HG03432 (cell line): ENCODE results near the gene ORM1.
"Not testable (repeated sequence)": the region's sequence is repeated elsewhere in the genome, so short reads cannot be mapped to it uniquely, and the experiment has no call there.

Source experiments
- ATAC-seq: cut with Tn5 transposase; IDR thresholded peaks from one replicate; pipeline ENCODE4 v1.9.1; 2021; ENCODE audit warnings: mild to moderate bottlenecking, moderate library complexity; ENCODE audit not compliant: unreplicated experiment

The ORM1 gene

DNA sequence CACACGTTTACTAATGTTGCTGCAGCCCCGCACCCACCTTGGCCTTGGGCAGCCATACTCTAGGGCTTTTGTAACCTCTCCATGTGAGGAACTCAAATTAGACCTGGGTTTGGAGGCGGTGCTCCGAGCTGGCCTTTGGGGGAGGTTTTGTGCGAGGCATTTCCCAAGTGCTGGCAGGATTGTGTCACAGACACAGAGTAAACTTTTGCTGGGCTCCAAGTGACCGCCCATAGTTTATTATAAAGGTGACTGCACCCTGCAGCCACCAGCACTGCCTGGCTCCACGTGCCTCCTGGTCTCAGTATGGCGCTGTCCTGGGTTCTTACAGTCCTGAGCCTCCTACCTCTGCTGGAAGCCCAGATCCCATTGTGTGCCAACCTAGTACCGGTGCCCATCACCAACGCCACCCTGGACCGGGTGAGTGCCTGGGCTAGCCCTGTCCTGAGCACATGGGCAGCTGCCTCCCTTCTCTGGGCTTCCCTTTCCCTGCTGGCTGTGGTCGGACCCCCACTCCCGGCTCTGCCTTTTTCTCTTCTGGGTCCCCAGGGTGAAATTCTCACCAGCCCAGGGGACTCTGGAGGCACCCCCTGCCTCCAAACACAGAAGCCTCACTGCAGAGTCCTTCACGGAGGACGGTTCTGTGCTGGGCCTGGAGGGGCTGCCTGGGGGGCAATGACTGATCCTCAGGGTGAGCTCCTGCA lies at the start of gene ORM1:
TSS of gene ORM1 (plus strand) at position 268 of the 701 bp plus-strand sequence. CDS start at position 304, 36 bp downstream.
- ATAC-seq, result not testable (repeated sequence)

- ATAC-seq, result no peak
These were observed 49.4 kb upstream of the ORM1 start for GRCh38 chr9:114273461-114273881.

GRCh38 chr9:114274217-114274616 lies 48.7 kb upstream of the ORM1 start:
- ATAC-seq, result no peak

- no peak for ATAC-seq
These were observed 47.5 kb upstream of the ORM1 start for GRCh38 chr9:114275246-114276004.

DNA sequence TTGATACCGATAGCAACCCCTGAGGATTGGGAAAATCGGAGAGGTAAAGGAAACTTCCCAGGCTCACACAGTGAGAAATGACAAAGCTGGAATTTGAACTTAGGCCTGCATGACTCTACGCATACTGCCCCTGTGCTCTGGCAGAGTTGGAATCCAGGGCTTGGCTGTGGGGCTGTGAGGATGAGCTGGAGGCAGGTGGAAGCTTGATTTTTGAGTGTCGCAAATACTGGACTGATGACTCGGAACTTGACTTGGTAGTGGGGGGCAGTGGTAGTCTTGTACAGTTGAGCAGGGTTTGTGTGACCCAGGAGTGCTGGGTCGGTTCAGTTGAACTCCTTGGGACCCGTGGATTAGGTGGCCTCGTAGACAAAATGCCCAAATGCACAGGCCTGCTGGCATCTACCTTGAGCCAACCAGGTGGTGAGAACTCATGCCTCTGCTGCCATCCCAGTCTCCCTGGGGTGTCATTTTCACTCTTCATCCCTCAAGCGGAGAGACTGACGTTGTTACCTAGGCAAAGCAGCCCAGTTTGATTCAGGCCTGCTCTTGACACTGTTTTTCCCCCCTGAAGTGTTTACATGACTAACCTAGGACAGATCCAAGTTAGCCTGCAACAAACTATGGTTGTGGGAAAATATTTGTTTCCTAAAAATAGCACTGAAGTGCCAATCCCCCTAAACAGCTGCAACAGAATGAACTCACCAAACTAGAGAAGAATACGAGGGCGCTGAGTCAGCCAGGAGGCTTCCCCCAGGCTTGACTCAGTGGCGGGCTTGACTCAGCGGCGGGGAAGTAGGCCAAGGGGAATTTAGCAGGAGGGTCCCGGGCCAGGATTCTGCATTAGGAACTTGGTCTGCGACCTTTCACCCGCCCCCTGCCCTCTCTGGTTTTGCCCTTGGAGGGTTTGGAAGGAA lies 45.7 kb upstream of the ORM1 start:
- ATAC-seq, result no peak

- no peak for ATAC-seq
These were observed 44.5 kb upstream of the ORM1 start for GRCh38 chr9:114278356-114278755.

DNA sequence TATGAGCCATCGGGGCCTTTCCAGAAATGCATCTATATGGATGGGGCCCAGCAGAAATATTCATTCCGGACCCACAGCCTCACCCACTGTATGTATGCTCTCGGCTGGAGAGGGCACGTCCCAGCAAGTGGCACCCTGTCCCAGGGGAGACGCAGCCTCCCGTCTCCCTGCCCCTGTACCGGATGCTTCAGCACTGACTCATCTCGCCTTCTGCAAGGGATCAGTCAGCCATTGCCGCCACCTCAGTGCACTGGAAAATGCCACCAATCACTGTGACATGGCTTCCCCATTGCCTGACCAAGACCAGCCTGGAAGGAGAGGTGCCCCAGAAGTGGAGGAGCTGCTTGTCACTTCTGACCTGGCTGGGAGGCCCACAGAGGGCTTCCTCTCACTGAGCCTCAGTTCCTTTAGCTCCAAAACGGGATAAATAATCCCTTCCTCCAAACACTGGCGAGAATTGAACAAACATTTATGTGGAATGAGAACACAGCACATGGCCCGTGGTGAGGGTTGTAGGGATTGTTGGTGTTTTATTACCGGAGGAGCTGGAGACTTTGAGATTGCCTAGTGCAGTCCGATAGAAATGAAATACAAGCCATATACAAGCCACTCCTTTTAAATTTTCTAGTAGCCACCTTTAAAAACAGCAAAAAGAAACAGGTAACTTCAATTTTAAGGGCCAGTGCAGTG lies 43.9 kb upstream of the ORM1 start:
- no peak for ATAC-seq

- ATAC-seq, result no peak
These were observed 43.2 kb upstream of the ORM1 start for GRCh38 chr9:114279693-114280092.

- no peak for ATAC-seq
These were observed 42.0 kb upstream of the ORM1 start for GRCh38 chr9:114280636-114281472.

DNA sequence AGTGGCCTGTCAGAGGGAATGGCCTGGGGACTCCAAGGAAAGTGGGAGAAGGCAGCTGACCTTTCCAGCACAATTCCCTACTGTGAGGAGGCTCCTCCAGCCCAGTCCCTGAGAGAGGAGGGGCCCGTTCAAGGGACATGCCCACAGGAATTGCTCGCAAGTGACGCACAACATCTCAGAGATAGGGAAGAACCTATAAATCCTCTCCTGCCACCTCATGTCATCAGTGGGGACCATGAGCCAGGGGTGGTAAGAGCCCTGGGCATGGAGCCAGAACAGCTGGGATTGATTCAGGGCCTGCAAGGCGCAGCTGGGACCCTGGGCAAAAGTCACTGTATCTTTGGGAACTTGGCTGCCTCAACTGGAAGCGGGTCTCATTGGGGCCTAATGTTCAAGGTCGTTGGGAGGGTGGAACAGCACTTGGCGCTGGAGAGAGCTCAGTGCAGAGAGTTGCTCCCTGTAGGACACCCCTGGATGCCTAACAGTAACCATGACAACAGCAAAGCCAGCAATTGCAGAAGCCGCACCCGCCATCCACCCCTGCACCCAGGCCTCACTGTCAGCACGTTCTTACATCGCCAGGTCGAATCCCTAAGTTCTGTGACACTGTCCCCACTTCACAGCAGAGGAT lies 41.3 kb upstream of the ORM1 start:
- no peak for ATAC-seq

DNA sequence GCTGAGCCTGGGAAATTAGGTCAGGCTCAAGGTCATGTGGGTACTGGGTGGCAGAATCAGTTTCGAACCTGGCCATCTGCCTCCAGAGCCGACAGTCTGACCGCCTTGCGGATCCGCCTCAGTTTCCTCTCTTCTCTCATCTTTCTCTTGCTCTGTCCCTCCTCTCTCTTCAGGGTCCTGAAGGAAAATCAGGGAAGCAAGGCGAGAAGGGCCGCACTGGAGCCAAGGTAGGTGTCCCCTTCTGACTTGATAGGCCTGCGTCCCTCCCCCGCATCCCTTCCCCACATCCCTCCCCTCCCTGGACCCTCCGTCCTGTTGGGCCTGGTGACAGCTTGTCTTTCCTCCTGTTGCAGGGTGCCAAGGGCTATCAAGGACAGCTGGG lies 40.8 kb upstream of the ORM1 start:
- no peak for ATAC-seq

- ATAC-seq, result no peak
These were observed 40.4 kb upstream of the ORM1 start for GRCh38 chr9:114282507-114282906.

DNA sequence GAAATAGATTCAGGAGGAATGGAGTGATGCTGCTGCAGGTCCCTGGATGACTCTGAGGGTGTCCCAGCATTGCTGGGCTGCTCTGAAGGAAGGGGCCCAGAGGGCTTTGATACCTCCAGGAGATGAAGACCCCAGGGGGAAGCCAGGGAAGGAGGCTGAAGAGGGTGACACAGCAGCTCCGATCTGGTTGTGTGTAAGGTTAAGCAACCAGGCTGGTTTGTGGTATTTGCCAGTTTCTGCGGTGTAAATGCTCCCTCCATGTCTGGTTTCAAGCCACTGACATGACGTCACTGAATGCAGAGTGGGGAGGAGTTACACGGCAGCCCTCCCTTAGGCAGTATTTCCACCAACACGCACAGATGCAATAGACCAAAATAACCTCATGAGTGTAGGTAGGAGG lies 40.0 kb upstream of the ORM1 start:
- ATAC-seq, result no peak

DNA sequence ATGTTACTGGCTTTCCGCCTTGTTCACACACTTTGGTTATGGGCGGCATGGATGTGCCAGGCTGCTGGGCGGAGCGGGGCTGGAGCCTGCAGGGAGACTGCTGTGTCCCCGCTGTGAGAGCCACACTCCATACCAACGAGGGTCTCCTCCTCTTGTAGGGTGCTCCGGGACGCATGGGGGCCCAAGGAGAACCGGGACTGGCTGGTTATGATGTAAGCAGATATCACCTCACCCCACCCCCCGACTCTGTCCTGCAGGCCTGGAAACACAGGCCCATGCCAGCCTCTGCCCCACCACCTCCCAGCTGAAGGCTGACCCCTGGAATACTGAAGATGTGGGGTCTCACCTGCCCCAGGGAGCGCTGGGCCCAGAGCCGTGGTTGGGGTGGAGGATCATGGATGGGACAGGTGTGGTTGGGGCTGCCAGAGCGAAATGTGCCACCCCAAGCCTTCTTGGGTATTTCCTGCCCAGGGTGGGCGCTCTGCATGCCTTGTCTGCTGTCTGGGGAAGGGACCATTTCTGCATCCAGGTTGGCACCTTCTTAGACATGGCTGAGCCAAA lies 39.3 kb upstream of the ORM1 start:
- ATAC-seq, result no peak

- ATAC-seq, result no peak
These were observed 38.4 kb upstream of the ORM1 start for GRCh38 chr9:114284316-114285060.

DNA sequence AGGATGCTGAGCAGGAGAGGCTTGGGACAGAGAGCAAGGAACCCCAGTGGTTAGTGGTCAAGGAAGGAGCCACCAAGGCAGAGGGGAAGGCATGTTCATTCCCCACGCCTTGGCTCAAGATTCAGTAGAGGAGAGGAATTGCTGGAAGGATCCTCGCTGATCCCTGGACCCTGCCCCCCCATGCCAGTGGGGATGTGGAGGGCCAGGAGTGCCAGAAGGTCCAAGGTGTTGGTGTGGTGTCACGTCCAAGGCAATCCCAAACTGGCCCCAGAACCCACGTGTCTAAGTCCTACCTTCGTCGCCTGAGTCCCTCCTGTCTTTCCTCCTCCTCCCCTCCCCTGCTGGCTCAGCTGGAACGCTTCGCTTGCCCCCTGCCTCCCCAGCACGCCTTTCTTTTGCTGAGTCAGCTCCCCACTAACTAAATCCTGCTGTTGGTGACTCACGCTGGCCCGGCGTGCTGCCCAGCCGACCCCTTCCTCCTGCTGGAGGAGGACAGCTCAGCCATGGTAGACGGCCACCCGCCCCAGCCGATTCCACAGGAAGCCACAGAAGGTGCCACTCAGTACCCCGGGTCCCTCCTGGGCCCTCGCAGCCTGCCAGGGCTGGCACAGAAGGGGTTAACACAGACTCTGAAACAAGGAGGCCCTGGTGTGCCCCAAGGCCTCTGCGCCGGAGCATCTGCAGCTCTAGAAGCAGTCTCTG lies 37.6 kb upstream of the ORM1 start:
- no peak for ATAC-seq

DNA sequence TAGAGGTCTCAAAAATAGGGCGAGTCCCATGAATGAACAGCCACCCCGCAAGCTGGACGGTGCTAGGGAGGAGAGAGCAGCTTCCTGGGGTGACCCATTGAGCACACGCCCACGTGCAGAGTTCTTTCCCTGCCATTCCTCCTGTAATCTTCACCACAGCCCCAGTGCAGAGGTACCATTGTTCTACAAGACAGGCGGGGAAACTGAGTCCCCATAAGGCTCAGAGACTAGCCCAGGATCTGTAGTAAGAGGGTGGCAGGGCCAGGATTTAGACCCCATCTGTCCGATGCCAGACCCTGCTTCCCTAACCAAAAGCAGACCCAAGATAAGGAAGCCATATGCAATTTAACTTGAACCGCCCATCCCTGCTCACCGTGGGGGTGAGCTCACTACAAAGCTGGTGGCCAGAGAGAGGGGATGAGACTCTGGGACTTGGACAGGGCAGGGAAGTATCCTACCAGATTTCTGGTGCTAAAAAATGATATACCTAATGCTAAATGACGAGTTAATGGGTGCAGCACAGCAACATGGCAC lies 36.7 kb upstream of the ORM1 start:
- no peak for ATAC-seq
